Measurements from ENCODE around the gene ADCY6. TPM values are rescaled to one million over a fixed set of nuclear protein-coding genes. Genes with fewer than 3 reads are reported as not detected.
A peak's percentile ranks its signal among the peaks of the same experiment; 100 is the strongest.

ADCY6 gene
- total RNA-seq, 1 donor from 2014 or later = 52.1 TPM

DNA sequence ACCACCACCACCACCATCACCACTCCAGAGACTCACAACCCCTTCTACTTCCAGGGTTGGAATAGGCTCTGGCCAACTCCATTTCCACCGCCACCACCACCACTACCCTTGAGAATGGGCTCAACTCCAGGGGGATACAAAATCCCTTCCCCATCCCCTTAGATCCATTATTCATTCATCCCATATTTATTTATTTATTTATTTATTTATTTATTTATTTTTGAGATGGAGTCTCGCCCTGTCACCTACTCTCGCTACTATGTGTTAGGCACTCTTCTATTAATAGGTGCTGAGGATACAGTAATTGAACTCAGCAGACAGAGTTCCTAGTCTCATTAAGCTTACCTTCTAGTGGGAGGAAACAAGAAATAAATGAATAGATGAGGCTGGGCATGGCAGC, 4.8 kb upstream of the ADCY6 start:
- no peak for ATAC-seq (ENCODE audit: poor library complexity)
- intact Hi-C loops (cut with DNase I) = no loop called here
- DNase-seq = no peak

DNA sequence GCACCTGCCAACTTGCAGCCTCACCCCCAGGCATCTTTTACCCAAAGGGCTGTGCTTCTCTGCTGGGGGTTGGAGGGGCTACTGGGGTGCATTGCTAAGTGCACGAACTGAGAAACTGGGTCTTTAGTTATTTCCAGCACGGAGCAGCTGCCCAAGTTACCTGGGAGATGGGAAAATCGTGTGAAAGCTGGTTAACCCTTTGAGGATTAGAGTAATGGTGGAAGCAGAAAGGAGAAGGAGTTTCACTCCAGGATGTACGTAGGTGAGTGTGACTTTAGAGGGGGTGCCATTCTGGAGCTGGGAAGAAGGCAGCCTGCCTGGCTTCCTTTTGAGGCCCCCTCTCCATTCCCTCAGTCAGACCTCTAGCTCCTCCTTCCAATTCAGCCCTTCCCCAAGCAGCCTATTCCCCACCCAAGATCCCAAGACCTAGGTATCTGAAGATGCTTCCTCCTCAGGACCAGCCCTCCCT, 1.0 kb upstream of the ADCY6 start:
- DNase-seq (no peak), ATAC-seq (ENCODE audit: poor library complexity) (no peak)
- intact Hi-C loops (cut with DNase I) = no loop called here

DNA sequence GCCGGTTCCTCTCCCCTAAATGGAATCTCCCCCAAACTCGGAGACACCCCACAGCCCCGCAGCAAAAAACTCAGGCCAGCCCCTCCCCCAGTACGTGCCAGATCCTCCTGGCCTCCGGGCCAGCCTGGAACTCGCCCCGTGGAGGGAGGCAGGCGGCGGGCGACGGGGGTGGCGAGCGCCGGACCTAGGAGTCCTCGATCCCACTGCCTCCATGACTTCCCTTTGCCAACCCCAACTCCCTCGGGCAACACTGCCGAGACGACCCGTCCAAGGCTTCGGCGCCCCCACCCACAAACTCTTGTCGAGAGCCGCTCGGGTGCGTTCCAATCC, 400 bp downstream of the ADCY6 start:
- ATAC-seq (ENCODE audit: poor library complexity) (no peak), DNase-seq (no peak)
- intact Hi-C loops (cut with DNase I) = no loop called here

DNA sequence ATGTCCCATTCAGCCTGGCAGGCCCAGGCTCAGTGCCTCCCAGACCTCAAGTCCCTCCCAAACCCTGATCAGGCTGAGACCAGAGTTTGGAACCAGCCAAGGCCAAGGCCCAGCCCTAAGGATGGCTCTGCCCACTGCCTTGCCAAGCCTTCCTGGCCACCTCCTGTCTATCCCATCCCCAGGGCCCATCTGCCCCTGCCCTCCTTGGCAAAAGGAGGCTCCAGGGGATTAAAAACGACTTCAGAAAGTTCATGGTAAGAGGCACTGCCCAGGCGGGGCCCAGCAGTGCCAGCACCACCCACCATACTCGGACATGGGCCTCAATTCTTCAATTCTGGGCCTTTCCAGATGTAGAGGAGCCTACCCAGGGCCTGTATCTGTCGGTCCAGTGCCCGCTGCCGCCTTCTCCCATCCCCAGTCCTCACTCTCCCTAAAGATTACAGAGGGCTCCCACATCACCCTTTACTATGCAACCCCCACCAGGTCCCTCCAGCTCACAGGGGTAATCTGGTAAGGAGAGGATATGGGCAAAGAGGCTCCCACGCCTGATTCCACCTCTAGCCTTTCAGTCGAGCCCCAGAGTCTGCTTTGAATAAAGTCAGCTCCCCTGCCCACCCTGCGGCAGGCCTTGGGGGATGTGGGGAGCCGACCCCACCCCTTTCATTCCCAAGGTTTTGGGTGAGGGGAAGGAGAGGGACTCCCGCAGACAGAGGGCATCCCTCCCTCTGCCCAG, 932 bp downstream of the ADCY6 start:
- DNase-seq (no peak), ATAC-seq (ENCODE audit: poor library complexity) (peak; percentile 32)
- intact Hi-C loops (cut with DNase I) = no loop called here

DNA sequence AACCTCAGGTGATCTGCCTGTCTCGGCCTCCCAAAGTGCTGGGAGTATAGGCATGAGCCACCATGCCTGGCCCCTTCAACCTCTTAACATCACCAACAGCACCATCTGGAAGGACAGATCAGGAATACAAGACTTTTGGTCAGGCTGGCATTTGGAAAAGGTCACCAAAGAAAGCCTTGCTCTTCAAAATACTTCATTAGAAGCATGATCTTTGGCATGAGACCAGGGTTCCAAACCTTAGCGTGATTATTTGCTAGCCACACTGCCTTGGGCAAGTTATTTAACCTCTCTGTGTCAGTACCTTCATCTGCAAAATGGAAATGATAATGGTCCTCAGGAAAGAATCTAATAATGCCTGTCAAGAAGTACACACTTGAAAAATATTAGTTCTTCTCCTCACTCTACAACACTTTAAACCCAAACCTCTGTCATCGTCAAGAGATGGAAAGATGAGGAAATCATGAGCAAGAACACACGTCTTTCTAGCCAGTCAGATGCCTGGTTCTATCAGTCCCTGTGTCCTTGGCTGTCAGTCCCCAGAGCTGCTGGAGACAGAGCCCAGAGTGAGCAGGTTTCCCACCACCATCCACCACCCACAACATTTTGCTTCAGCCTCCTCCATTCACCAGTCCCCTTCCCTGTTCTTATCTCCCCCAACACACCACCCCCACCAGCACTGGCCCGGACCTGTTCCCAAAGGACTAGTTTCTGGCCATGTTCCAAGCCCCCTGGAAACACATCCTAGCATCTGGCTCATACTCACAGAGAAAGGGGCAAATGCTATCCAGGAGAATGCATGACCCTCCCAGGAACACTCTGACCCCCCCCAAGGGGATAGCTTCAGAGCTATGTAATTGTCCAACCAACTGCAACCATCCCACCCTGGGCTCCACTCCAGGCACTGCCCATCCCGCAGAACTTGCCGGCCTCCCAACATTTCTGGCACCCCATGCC, 2.0 kb downstream of the ADCY6 start:
- intact Hi-C loops (cut with DNase I) = no loop called here
- DNase-seq (peak; percentile 66), ATAC-seq (ENCODE audit: poor library complexity) (peak; percentile 76)

DNA sequence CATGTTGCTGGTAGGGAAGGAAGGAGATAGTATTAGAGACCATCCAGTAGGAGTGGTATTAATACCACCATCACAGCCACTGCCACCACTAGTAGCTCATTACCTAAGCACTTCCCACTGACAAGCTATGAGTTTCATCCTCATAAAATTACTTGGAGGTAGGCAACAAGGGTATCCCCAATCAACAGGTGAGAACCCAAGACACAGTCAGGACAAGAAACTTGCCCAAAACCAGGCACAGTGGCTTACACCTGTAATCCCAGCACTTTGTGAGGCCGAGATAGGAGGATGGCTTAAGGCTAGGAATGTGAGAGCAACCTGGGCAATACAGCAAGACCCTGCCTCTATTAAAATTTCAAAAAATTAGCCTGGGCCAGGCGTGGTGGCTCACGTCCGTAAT, 5.5 kb downstream of the ADCY6 start:
- DNase-seq = no peak
- intact Hi-C loops (cut with DNase I) = no loop called here
- ATAC-seq (ENCODE audit: poor library complexity) = no peak

DNA sequence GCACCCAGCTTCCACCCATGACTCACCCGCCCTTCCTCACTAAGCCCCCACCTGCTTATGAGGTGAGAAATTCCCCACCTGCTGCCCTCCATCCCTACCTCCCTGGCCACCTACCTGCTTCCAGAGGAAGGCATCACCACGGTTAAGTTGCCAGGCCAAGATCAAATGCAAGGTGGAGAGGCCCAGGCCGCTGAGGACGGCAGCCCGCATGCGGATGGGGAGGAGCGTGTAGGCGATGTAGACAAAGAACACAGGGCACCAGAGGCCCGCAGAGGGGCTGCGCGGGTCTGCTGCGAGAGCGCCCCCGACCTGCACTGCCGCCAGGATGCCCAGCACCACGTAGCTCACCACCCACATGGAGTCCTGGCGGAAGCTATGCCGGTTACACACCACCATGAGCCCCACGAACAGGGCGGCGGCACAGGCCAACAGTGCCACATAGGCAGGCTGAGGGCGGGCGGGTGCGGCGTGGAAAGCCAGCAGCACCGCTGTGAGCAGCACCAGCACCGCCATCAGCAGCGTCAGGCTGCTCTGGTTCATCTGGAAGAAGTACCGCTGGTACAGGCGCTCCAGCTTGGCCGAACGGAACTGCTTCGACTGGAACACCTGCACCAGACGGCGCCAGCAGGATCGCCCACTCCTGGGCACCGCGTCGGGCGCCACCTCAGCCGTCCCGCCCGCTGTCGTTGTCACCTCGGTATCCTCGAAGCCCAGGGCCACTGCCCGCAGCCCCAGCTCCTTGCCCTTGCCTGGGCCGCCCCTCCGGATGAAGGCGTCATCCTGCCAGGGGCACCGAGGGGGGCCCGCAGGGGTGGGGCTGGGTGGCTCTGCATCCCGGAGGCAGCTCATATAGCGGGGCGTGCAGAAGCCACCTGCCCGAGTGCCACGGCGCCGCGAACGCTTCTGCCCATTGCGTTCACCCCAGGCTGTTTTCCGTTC, 6.2 kb downstream of the ADCY6 start:
- intact Hi-C loops (cut with DNase I) = no loop called here
- DNase-seq (no peak), ATAC-seq (ENCODE audit: poor library complexity) (no peak)

DNA sequence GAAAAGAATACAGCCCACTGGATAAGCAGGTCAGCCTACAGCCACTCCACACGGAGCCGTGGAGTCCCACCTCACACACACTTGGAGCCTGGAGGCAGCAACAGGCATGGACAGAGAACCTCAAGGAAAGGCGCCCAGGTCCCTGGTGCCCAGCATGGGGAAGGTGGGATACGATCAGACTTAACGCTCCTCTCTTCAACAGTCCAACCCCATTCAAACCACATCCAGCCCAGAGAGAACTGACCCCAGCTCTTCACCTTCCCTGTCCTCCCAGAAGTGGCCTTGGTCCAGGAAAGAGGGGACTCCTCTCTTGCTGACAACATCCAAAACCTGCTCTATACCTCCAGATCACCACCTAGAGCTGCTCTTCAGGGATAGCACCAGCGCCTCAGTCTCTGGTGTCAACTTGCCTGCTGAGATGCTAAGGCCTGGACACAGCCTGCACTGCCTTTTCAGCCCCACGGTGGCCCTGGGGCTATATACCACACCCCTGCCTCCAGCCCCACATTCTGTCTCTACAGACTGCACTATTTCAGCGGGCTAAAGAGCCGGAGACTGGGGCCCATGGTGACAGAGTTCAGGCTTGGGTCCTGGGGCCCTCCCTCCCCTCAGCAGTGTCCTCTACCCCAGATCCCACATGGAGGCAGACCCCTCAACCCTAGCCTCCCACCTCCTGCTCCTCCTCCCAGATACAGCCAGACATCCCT, 7.0 kb downstream of the ADCY6 start:
- intact Hi-C loops (cut with DNase I) = no loop called here
- ATAC-seq (ENCODE audit: poor library complexity) = no peak
- DNase-seq = no peak

DNA sequence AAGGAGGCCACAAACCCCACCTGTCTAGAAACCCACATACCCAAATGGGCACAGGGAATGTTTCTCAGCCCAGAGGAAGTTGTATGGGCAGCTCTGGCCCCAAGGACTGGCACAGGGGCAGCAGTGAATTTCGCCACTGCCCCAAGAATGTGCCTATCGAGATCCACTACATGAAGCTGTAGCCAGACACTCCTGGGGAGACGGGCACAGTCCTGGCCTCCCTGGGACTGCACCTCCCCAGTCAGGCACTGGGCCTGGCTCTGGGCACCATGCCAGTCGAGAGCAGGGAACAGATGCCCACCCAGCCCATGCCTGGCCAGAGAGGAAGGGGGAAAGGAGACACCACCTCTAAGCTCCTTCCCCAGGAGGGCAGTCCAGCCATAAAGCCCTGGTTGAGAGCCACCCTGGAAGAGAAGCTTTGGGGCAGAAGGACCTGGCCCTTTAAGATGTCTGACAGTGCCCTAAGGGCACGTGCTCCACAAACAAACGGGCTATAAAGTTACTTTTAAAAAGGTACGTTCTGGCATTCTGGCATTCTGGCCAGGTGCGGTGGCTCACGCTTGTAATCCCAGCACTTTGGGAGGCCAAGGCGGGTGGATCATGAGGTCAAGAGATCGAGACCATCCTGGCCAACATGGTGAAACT, 8.4 kb downstream of the ADCY6 start:
- peak; percentile 13 for ATAC-seq (ENCODE audit: poor library complexity)
- no peak for DNase-seq
- intact Hi-C loops (cut with DNase I) = no loop called here

DNA sequence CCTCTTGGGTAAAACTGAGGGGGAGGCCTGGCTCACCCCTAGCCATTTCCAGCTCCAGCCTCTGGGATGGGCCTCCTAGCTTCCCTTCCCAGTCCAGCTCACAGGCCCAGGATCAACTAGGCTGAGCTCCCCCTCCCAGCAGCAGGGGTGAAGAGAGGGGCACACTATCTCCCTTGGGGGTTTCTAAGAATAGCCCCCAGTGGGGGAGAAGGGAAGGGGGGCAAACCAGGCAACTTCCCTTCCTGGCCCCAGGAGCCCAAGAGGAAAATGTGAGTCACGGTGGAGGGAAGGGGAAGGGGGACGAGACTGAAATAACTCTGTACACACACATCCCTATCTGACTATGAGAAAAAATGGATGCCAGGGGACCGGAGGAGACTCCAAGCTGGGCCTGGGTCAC, 9.0 kb downstream of the ADCY6 start:
- ATAC-seq (ENCODE audit: poor library complexity) (peak; percentile 80), DNase-seq (peak; percentile 67)
- intact Hi-C loops (cut with DNase I) = no loop called here

GRCh38 chr12:48777501-48778400, 11.1 kb downstream of the ADCY6 start:
- intact Hi-C loops (cut with DNase I) = no loop called here

GRCh38 chr12:48776956-48777355, 11.9 kb downstream of the ADCY6 start:
- ATAC-seq (ENCODE audit: poor library complexity) = no peak
- DNase-seq = no peak
- intact Hi-C loops (cut with DNase I) = no loop called here

More at GRCh38 chr12:48777501-48778400, 11.1 kb downstream of the ADCY6 start:
- ATAC-seq (ENCODE audit: poor library complexity) = peak; percentile 27
- DNase-seq = no peak

GRCh38 chr12:48775991-48776649, 12.8 kb downstream of the ADCY6 start:
- ATAC-seq (ENCODE audit: poor library complexity) = no peak
- intact Hi-C loops (cut with DNase I) = no loop called here
- DNase-seq = no peak

GRCh38 chr12:48775299-48775698, 13.6 kb downstream of the ADCY6 start:
- DNase-seq = no peak
- intact Hi-C loops (cut with DNase I) = no loop called here
- no peak for ATAC-seq (ENCODE audit: poor library complexity)

DNA sequence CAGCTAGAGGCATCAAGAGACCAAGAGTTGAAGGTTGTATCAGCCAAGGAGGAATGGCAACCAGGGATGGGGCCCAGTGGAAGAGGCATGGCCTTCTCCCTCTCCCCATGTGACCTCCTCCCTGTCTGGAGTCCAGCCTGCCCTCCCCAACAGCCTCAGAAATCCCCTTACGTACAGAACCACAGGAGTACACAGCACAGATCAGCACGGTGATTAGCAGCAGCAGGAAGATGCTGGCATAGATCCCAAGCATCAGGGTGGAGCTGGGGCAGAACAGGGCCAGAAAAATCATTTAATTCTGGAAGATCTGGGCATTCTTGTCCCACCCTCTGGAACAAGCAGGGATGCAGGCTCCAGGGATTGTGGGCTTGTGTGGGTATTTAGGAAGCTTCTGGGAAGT, 14.4 kb downstream of the ADCY6 start:
- DNase-seq = no peak
- no peak for ATAC-seq (ENCODE audit: poor library complexity)
- intact Hi-C loops (cut with DNase I) = no loop called here

DNA sequence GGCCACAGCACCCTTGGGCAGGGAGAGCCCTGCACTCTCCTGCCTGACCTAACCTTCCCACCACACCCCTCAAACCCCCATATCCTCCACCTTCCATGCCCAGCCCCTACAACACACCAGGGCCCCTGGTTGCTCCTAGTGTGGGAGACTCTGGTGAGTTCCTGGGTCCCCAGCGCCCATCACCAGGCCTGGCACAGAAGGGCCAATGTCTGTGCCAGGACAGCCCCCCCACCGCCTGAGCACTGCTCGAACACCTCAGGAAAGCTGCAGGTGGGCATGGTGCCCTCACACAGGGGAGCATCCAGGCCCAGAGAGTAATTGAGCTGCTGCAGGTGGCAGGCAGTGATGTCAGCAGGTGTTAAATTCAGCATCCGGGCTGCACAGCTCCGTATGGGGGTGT, 15.2 kb downstream of the ADCY6 start:
- intact Hi-C loops (cut with DNase I) = no loop called here
- DNase-seq = no peak
- no peak for ATAC-seq (ENCODE audit: poor library complexity)

Data from Right ventricle myocardium superior (tissue), 1 donor.